Colonic mucosa (tissue), 4 donors: Measurements from ENCODE around the gene PDXP. TPM values are rescaled to one million over a fixed set of nuclear protein-coding genes. Genes with fewer than 3 reads are reported as not detected.

ENCODE experiments used
- DNase-seq: peaks from one replicate; pipeline ENCODE4 v3.0.0-alpha.2; 2020
- H3K27ac ChIP-seq: fragments of 200-600 bp; one replicate; pipeline ENCODE4 v1.8.0; 2021
- H3K27me3 ChIP-seq: fragments of 200-600 bp; one replicate; pipeline ENCODE4 v1.8.0; 2021
- H3K36me3 ChIP-seq: fragments of 200-600 bp; one replicate; pipeline ENCODE4 v1.8.0; 2021
- H3K4me1 ChIP-seq: fragments of 200-600 bp; one replicate; pipeline ENCODE4 v1.8.0; 2021; ENCODE audit warnings: mild to moderate bottlenecking
- H3K4me3 ChIP-seq: fragments of 200-600 bp; one replicate; pipeline ENCODE4 v1.8.0; 2021
- H3K9ac ChIP-seq, 2 donors: one replicate each; pipeline ENCODE4 v1.7.0; 2013; ENCODE audit warnings: control low read depth in 2 of 2, low read depth in 2 of 2, low read length in 2 of 2
- H3K9me3 ChIP-seq: fragments of 200-600 bp; one replicate; pipeline ENCODE4 v1.8.0; 2021
- intact Hi-C: fragments of 100-400 bp; cut with DNase I; formaldehyde crosslinking; loops from one replicate; pipeline ENCODE4 v1.14.1; 2022
- total RNA-seq, 2 donors: library from RNA; stranded (reverse); fragmentation: NEBNext Ultra II Directional in 1 of 2; extraction: Animal tissue kit (Norgen Biotek cat#: 25700) in 1 of 2; gene quantifications; one replicate each; pipeline ENCODE4 v1.2.1, GENCODE V29; 2021
- TF ChIP-seq, protein P1 (sequence below): fragments of 200-600 bp; IDR thresholded peaks from one replicate; pipeline ENCODE4 v1.8.0; 2022; ENCODE audit warnings: antibody characterized with exemption, mild to moderate bottlenecking
- donor health status: healthy.
- donor health status: DM: no; HTN: no; CAD: no.
- donor health status: DM: no; HTN: no; CAD: no.

The PDXP gene
- total RNA-seq, 2 donors from 2014 or later, result 24.5 to 34.0 TPM

DNA sequence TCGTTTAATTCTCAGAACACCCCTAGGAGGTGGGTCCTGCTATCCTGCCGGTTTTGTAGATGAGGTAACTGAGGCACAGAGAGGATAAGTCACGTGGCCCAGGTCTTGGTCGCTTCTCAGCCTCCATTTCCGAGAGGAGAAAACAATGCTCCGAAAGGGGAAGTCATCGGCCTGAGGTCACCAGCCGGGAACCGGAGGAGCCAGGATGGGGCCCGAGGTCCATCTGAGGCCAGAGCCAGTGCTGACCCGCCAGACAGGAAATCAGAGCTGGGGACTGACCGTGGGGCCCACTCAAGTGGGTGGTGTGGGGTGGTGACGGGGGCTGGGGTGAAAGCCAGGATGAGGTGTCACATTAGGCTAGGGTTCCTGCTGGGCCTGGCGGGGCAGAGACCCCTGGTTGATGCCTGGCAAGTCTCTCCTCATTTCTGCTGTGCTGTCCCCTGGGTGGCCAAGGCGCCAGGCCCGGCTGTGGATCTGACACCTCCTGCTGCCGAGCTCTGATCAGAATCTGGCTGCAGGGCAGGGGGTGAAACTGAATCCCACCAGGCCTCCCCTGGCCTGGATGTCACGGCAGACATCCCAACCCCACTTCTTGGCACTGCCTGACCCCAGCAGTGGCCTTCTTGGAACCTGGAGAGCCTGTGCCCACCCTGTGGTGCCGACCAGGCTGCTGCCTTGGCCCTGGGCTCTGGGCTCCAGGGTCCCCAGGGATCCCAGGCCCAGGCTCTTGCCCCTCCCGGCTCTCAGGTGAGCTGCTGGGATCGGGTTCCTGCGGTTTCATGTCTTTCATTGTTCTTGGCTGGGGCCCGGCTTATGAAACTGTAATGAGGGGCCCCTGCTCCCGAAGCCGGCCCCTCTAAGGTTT is 50.3 kb downstream of the PDXP start:
- Histone ChIP-seq H3K9ac (no peak overlapping the region), H3K27me3 (no peaks in the 10 kb centered on the region), H3K4me1 (no peaks in the 10 kb centered on the region), H3K4me3 (no peak overlapping the region), H3K36me3 (no peaks in the 10 kb centered on the region), H3K9me3 (no peaks in the 10 kb centered on the region), H3K27ac (no peak overlapping the region)
- no peak for DNase-seq
- TF ChIP-seq, protein P1, sequence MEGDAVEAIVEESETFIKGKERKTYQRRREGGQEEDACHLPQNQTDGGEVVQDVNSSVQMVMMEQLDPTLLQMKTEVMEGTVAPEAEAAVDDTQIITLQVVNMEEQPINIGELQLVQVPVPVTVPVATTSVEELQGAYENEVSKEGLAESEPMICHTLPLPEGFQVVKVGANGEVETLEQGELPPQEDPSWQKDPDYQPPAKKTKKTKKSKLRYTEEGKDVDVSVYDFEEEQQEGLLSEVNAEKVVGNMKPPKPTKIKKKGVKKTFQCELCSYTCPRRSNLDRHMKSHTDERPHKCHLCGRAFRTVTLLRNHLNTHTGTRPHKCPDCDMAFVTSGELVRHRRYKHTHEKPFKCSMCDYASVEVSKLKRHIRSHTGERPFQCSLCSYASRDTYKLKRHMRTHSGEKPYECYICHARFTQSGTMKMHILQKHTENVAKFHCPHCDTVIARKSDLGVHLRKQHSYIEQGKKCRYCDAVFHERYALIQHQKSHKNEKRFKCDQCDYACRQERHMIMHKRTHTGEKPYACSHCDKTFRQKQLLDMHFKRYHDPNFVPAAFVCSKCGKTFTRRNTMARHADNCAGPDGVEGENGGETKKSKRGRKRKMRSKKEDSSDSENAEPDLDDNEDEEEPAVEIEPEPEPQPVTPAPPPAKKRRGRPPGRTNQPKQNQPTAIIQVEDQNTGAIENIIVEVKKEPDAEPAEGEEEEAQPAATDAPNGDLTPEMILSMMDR, result no peak
- intact Hi-C loops, result no loop called here

DNA sequence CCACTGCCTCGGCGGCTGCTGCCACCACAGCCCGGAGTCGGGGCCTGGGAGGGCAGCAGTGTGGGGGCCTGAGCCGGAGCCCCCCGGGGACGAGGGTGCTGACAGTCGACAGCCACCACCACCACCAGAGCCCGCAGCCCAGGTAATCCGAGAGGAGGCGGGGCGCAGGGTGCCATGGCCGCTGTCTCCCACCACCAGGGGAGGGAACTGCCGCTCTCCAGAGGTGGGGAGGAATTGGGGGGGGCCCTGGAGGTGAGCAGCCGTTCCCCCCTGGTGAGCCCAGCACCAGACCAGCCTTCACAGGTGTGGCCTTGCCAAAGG is 50.9 kb downstream of the PDXP start:
- TF ChIP-seq, protein P1, result no peak
- no peaks in the 10 kb centered on the region for H3K36me3 ChIP-seq
- no peaks in the 10 kb centered on the region for H3K4me1 ChIP-seq
- no peak overlapping the region for H3K27ac ChIP-seq
- no peak for DNase-seq
- H3K4me3 ChIP-seq, result no peak overlapping the region
- no peaks in the 10 kb centered on the region for H3K9me3 ChIP-seq
- intact Hi-C loops, result no loop called here
- H3K27me3 ChIP-seq, result no peaks in the 10 kb centered on the region
- H3K9ac ChIP-seq, result no peak overlapping the region

DNA sequence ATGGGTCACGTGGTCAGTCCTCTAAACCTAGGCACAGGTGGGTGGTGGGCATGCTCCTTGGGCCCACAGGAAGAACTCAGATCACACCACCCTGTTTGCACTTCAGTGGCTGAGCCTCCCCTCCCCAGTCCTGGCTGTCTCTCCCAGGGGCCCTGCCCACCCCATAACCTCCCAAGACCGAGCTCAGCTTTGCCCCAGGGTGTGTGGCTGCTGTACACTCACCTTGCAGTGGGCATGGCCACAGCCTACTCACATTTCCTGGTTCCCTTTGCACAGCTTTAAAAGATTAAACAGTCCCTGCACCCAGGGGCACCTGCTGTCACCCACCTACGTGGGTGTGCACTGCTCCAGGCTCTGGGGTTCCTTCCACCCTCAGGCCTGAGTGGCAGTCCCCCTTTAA is 52.2 kb downstream of the PDXP start:
- Histone ChIP-seq H3K9me3 (no peaks in the 10 kb centered on the region), H3K9ac (no peak overlapping the region), H3K4me1 (no peaks in the 10 kb centered on the region), H3K36me3 (no peaks in the 10 kb centered on the region), H3K4me3 (no peak overlapping the region), H3K27me3 (no peaks in the 10 kb centered on the region), H3K27ac (no peak overlapping the region)
- TF ChIP-seq, protein P1, result no peak
- intact Hi-C loops, result no loop called here
- no peak for DNase-seq

DNA sequence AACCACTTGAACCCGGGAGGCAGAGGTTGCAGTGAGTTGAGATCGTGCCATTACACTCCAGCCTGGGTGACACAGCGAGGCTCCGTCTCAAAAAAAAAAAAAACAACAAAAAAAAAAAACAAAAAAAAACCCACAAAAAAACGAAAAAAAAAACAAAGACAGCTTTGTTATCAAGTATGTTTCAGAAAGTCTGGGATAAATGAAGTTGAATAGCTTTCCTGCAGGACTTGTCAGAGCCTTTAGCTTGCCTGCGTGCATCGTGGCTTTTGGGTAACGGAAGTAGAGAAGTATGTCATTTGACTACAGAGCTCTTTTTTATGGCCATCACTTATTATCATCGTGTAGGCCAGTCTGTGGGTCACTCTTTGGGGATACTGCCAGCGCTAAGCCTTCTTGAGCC is 53.0 kb downstream of the PDXP start:
- no peaks in the 10 kb centered on the region for H3K4me1 ChIP-seq
- H3K9ac ChIP-seq, result no peak overlapping the region
- H3K4me3 ChIP-seq, result no peak overlapping the region
- H3K27ac ChIP-seq, result no peak overlapping the region
- no peak for DNase-seq
- H3K9me3 ChIP-seq, result no peaks in the 10 kb centered on the region
- H3K27me3 ChIP-seq, result no peaks in the 10 kb centered on the region
- TF ChIP-seq, protein P1, result no peak
- H3K36me3 ChIP-seq, result no peaks in the 10 kb centered on the region
- intact Hi-C loops, result no loop called here

DNA sequence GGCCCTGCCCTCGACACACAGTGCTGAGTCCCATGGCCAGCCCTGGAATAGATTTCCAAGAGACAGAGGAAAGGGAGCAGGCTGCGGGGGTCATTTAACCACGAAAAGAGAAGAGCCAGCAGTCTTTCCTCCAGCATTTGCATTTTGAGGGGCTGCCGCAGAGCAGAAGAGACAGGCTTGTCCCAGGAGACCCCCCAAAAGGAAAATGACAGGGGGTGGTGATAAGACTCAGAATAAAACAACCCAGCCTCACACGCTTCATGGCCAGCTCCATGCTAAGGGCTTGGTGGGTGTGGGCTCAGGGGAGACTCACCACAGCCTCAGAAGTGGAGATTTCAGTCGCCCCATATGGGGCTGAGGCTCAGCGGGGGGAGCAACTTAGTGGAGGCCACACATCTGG is 55.2 kb downstream of the PDXP start:
- intact Hi-C loops, result no loop called here

More for the DNA sequence above, 55.2 kb downstream of the PDXP start:
- Histone ChIP-seq H3K36me3 (no peaks in the 10 kb centered on the region), H3K4me3 (no peak overlapping the region), H3K9me3 (no peaks in the 10 kb centered on the region), H3K4me1 (no peaks in the 10 kb centered on the region), H3K27me3 (no peaks in the 10 kb centered on the region), H3K27ac (no peak overlapping the region), H3K9ac (no peak overlapping the region)
- TF ChIP-seq, protein P1, result no peak
- no peak for DNase-seq
